Liver (tissue), 9 donors: ENCODE data around the gene SLC6A8. TPM values are rescaled to one million over a fixed set of nuclear protein-coding genes. Genes with fewer than 3 reads are reported as not detected.
"Not testable (repeated sequence)": the region's sequence is repeated elsewhere in the genome, so short reads cannot be mapped to it uniquely, and the experiment has no call there.

Experiments used
- DNase-seq: peaks from one replicate; pipeline ENCODE4 v3.0.0-alpha.2; 2017; ENCODE audit warnings: low spot score
- H3K27ac ChIP-seq, 2 donors: one replicate each; pipeline ENCODE4 v1.7.0; 2013; ENCODE audit warnings: inconsistent platforms in 2 of 2, low read length in 2 of 2, control low read depth in 1 of 2, low read depth in 1 of 2, mild to moderate bottlenecking in 1 of 2
- H3K27me3 ChIP-seq, 4 donors: one replicate each; pipeline versions ENCODE4 v1.6.1 to v1.7.0; 2013; ENCODE audit warnings: low read length in 3 of 4, inconsistent platforms in 1 of 4, mild to moderate bottlenecking in 1 of 4, moderate library complexity in 1 of 4; ENCODE audit not compliant: control insufficient read depth in 4 of 4, insufficient read depth in 4 of 4
- H3K36me3 ChIP-seq, 4 donors: one replicate each; pipeline versions ENCODE4 v1.6.1 to v1.7.0; 2013; ENCODE audit warnings: low read length in 3 of 4, mild to moderate bottlenecking in 3 of 4, low read depth in 1 of 4, moderate library complexity in 1 of 4; ENCODE audit not compliant: control insufficient read depth in 4 of 4, insufficient read depth in 3 of 4
- H3K4me1 ChIP-seq, 4 donors: one replicate each; pipeline versions ENCODE4 v1.6.1 to v1.7.0; 2013; ENCODE audit warnings: low read length in 3 of 4, mild to moderate bottlenecking in 3 of 4, moderate library complexity in 1 of 4; ENCODE audit not compliant: control insufficient read depth in 4 of 4, insufficient read depth in 4 of 4
- H3K4me3 ChIP-seq, 3 donors: one replicate each; pipeline versions ENCODE4 v1.6.1 to v1.7.0; 2013; ENCODE audit warnings: low read length in 3 of 3, control low read depth in 1 of 3, low read depth in 1 of 3, mild to moderate bottlenecking in 1 of 3
- H3K9ac ChIP-seq, 2 donors: one replicate each; pipeline ENCODE4 v1.7.0; 2013; ENCODE audit warnings: low read length in 2 of 2, mild to moderate bottlenecking in 2 of 2, moderate library complexity in 2 of 2, control low read depth in 1 of 2, low read depth in 1 of 2
- H3K9me3 ChIP-seq, 4 donors: one replicate each; pipeline versions ENCODE4 v1.6.1 to v1.7.0; 2013; ENCODE audit warnings: low read length in 3 of 4; ENCODE audit not compliant: control insufficient read depth in 4 of 4
- ATF3 ChIP-seq: IDR thresholded peaks from 2 replicates; pipeline ENCODE4 v1.6.1; 2016; ENCODE audit warnings: antibody characterized with exemption
- FOXA1 ChIP-seq: IDR thresholded peaks from 2 replicates; pipeline ENCODE4 v1.6.1; 2016; ENCODE audit warnings: antibody characterized with exemption
- FOXA2 ChIP-seq: IDR thresholded peaks from 2 replicates; pipeline ENCODE4 v1.6.1; 2016; ENCODE audit warnings: antibody characterized with exemption
- GABPA ChIP-seq, 2 donors: IDR thresholded peaks in 1 of 2; conservative IDR thresholded peaks in 1 of 2; 2 replicates each; pipeline ENCODE4 v1.6.1; 2016; ENCODE audit warnings: antibody characterized with exemption in 2 of 2, mild to moderate bottlenecking in 1 of 2, moderate library complexity in 1 of 2
- HNF4A ChIP-seq, 2 donors: conservative IDR thresholded peaks; 2 replicates each; pipeline ENCODE4 v1.6.1; 2016; ENCODE audit warnings: antibody characterized with exemption in 2 of 2, mild to moderate bottlenecking in 2 of 2
- HNF4G ChIP-seq: IDR thresholded peaks from 2 replicates; pipeline ENCODE4 v1.6.1; 2016; ENCODE audit warnings: antibody characterized with exemption
- JUND ChIP-seq, 2 donors: IDR thresholded peaks; 2 replicates each; pipeline ENCODE4 v1.6.1; 2016; ENCODE audit warnings: antibody characterized with exemption in 2 of 2
- NR2F2 ChIP-seq: IDR thresholded peaks from 2 replicates; pipeline ENCODE4 v1.6.1; 2016; ENCODE audit warnings: antibody characterized with exemption
- RAD21 ChIP-seq, 2 donors: IDR thresholded peaks; 2 replicates each; pipeline ENCODE4 v1.6.1; 2016; ENCODE audit warnings: antibody characterized with exemption in 2 of 2, mild to moderate bottlenecking in 2 of 2
- RXRA ChIP-seq, 2 donors: IDR thresholded peaks; 2 replicates each; pipeline ENCODE4 v1.6.1; 2017 to 2018; ENCODE audit warnings: antibody characterized with exemption in 2 of 2, mild to moderate bottlenecking in 1 of 2
- YY1 ChIP-seq: IDR thresholded peaks from 2 replicates; pipeline ENCODE4 v1.6.1; 2016; ENCODE audit warnings: antibody characterized with exemption, mild to moderate bottlenecking
- ZBTB33 ChIP-seq: IDR thresholded peaks from 2 replicates; pipeline ENCODE4 v1.6.1; 2016; ENCODE audit warnings: antibody characterized with exemption
- WGBS: extraction: QIAGEN DNeasy Blood & Tissue Kit; methylation state at CpG from one replicate; pipeline ENCODE4 v1.1.7; 2013; 5-methylcytosine and 5-hydroxymethylcytosine counted together
- polyA plus RNA-seq, 2 donors: library from polyadenylated mRNA; stranded (reverse) in 1 of 2; unstranded in 1 of 2; fragments of 200-250 nt in 1 of 2; fragments of >200 nt in 1 of 2; fragmentation: Nextera tagmentation in 1 of 2; extraction: Ambion mirVana in 1 of 2; gene quantifications; one replicate each; pipeline versions ENCODE4 v1.2.1 to v1.2.3, GENCODE V29; 2013 to 2015
- total RNA-seq, 2 donors: library from RNA; depleted of rRNA; stranded (reverse); fragments of >200 nt; gene quantifications; one replicate each; pipeline ENCODE4 v1.2.3, GENCODE V29; 2014
- TF ChIP-seq, protein P1 (sequence below): fragments of 150-350 bp; IDR thresholded peaks from 2 replicates; pipeline ENCODE4 v1.5.1; 2017; ENCODE audit warnings: improper control_type of control experiment, low read depth, low read length; ENCODE audit not compliant: missing input control
- TF ChIP-seq, protein P2 (sequence below): IDR thresholded peaks from 2 replicates; pipeline ENCODE4 v1.6.1; 2016; ENCODE audit warnings: antibody characterized with exemption, mild to moderate bottlenecking
- donor health status: healthy.
- donor health status: healthy.
- donor health status: healthy.
- donor health status: healthy.
- donor health status: healthy.

The SLC6A8 gene
- total and polyA plus RNA-seq, 4 donors = 0.25 to 44.4 (median 1.4) TPM

DNA sequence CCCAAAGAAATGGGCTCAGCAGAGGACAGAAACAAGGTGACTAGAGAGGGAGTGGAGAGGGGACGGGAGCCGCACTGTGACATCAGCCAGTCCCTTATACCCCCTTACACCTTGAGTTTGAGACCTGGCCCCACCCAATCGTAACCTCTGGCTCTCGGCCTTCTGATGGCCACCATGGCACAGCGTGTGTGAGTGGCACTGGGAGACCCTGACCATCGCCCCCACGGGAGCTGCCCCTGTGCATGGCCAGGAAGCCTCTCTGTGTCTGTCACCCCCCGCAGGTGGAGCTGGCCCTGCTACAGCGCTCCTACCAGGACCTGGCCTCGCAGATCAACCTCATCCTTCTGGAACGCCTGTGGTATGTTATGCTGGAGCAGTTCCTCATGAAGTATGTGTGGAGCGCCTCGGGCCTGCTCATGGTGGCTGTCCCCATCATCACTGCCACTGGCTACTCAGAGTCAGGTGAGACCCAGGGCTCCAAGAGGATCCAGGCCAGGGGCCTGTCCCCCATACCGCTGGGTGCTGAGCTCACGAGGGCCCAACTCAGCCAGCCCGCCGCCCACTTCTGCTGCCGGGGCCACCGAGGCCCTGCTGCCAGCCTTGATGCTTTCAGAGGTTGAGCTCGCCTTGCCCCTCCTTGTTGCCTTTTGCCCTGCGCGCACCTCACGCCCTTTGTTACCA is 41.4 kb downstream of the SLC6A8 start:
- no peak overlapping the region for H3K4me3 ChIP-seq
- peaks cover 24 to 35% (median 30%) of the 10 kb centered on the region in 4 donors for H3K4me1 ChIP-seq
- no peak for DNase-seq
- no peak for TF ChIP-seq ATF3
- TF ChIP-seq RAD21 (IDR thresholded peaks at IDR 0.05) = no peak
- no peak for TF ChIP-seq NR2F2
- no peak for TF ChIP-seq HNF4G
- WGBS = 97% methylated on average over 23 of the region's 23 CpGs
- no peaks in the 10 kb centered on the region for H3K27me3 ChIP-seq
- no peak overlapping the region for H3K9ac ChIP-seq
- no peak overlapping the region for H3K27ac ChIP-seq
- peaks cover 0 to 2% (median 0%) of the 10 kb centered on the region in 4 donors for H3K36me3 ChIP-seq
- H3K9me3 ChIP-seq = no peaks in the 10 kb centered on the region

- not testable (repeated sequence) for H3K27me3 ChIP-seq, DNase-seq, H3K9ac ChIP-seq, H3K36me3 ChIP-seq, H3K9me3 ChIP-seq, H3K4me3 ChIP-seq, H3K27ac ChIP-seq
- peaks cover 24 to 32% (median 29%) of the 10 kb centered on the region in 4 donors for H3K4me1 ChIP-seq
- WGBS = 90% methylated on average over 23 of the region's 23 CpGs
Observed at GRCh38 chrX:153730115-153730514, 42.4 kb downstream of the SLC6A8 start.

- Histone ChIP-seq H3K9me3 (no peaks in the 10 kb centered on the region), H3K36me3 (peaks cover 0 to 2% (median 0%) of the 10 kb centered on the region in 4 donors), H3K27ac (peak overlapping the region in 1 of 2 donors; percentile 12), H3K4me3 (no peak overlapping the region), H3K4me1 (peaks cover 18 to 22% (median 20%) of the 10 kb centered on the region in 4 donors), H3K27me3 (no peaks in the 10 kb centered on the region), H3K9ac (no peak overlapping the region)
- DNase-seq = no peak
- TF ChIP-seq RAD21 (IDR thresholded peaks at IDR 0.05) = no peak
- WGBS = 68% methylated on average over 6 of the region's 6 CpGs
Observed at GRCh38 chrX:153731117-153731844, 43.6 kb downstream of the SLC6A8 start.

DNA sequence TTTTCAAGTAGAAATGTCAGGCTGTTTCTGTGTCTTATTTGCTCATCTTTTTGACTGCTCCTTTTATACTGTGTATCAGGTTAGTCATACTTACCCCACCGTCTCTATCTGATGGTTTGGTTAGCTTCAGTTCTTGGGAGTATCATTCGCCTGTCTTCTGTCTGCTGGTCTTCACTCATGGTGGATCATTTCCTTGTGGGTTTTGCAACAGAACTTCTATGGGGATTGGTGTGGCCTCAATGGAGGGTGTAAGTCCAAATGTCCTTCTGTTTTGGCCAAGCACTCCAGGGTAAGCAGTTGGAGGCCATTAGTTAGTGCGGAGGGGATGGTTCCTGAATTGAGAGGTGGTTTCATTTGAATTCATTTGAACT is 44.1 kb downstream of the SLC6A8 start:
- Histone ChIP-seq H3K4me1 (peaks cover 15 to 19% (median 16%) of the 10 kb centered on the region in 4 donors), H3K4me3 (no peak overlapping the region), H3K27ac (peak overlapping the region in 1 of 2 donors; percentile 12), H3K27me3 (no peaks in the 10 kb centered on the region), H3K36me3 (peaks cover 0 to 2% (median 1%) of the 10 kb centered on the region in 4 donors), H3K9me3 (no peaks in the 10 kb centered on the region), H3K9ac (no peak overlapping the region)
- 92% methylated on average over 3 of the region's 3 CpGs for WGBS
- DNase-seq = no peak
- TF ChIP-seq FOXA1 (no peak), RXRA (IDR thresholded peaks at IDR 0.05) (no peak), YY1 (no peak), NR2F2 (no peak), JUND (IDR thresholded peaks at IDR 0.05) (no peak), ZBTB33 (no peak), ATF3 (no peak), HNF4A (conservative IDR thresholded peaks at IDR 0.05) (no peak), GABPA (IDR thresholded peaks at IDR 0.05 in 1 of 2, conservative IDR thresholded peaks at IDR 0.05 in 1 of 2) (no peak), FOXA2 (no peak)
- TF ChIP-seq, protein P1, sequence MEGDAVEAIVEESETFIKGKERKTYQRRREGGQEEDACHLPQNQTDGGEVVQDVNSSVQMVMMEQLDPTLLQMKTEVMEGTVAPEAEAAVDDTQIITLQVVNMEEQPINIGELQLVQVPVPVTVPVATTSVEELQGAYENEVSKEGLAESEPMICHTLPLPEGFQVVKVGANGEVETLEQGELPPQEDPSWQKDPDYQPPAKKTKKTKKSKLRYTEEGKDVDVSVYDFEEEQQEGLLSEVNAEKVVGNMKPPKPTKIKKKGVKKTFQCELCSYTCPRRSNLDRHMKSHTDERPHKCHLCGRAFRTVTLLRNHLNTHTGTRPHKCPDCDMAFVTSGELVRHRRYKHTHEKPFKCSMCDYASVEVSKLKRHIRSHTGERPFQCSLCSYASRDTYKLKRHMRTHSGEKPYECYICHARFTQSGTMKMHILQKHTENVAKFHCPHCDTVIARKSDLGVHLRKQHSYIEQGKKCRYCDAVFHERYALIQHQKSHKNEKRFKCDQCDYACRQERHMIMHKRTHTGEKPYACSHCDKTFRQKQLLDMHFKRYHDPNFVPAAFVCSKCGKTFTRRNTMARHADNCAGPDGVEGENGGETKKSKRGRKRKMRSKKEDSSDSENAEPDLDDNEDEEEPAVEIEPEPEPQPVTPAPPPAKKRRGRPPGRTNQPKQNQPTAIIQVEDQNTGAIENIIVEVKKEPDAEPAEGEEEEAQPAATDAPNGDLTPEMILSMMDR = no peak
- TF ChIP-seq, protein P2, sequence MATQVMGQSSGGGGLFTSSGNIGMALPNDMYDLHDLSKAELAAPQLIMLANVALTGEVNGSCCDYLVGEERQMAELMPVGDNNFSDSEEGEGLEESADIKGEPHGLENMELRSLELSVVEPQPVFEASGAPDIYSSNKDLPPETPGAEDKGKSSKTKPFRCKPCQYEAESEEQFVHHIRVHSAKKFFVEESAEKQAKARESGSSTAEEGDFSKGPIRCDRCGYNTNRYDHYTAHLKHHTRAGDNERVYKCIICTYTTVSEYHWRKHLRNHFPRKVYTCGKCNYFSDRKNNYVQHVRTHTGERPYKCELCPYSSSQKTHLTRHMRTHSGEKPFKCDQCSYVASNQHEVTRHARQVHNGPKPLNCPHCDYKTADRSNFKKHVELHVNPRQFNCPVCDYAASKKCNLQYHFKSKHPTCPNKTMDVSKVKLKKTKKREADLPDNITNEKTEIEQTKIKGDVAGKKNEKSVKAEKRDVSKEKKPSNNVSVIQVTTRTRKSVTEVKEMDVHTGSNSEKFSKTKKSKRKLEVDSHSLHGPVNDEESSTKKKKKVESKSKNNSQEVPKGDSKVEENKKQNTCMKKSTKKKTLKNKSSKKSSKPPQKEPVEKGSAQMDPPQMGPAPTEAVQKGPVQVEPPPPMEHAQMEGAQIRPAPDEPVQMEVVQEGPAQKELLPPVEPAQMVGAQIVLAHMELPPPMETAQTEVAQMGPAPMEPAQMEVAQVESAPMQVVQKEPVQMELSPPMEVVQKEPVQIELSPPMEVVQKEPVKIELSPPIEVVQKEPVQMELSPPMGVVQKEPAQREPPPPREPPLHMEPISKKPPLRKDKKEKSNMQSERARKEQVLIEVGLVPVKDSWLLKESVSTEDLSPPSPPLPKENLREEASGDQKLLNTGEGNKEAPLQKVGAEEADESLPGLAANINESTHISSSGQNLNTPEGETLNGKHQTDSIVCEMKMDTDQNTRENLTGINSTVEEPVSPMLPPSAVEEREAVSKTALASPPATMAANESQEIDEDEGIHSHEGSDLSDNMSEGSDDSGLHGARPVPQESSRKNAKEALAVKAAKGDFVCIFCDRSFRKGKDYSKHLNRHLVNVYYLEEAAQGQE = no peak
